Lung (tissue), 12 donors: ENCODE results near the gene METTL26. TPM values are rescaled to one million over a fixed set of nuclear protein-coding genes. Genes with fewer than 3 reads are reported as not detected.

ENCODE experiments used
- ATAC-seq: fragments of 200-7000 bp; cut with Tn5 transposase; one replicate; pipeline ENCODE4 v1.9.1; 2020; ENCODE audit warnings: moderate number of reproducible peaks; ENCODE audit not compliant: insufficient read depth, low FRiP score
- DNase-seq, 3 donors: peaks; one replicate each; pipeline ENCODE4 v3.0.0-alpha.2; 2013 to 2017
- H3K27ac ChIP-seq, 2 donors: one replicate each; pipeline ENCODE4 v1.5.1; 2013; ENCODE audit warnings: mild to moderate bottlenecking in 2 of 2, moderate library complexity in 2 of 2, control low read depth in 1 of 2, inconsistent platforms in 1 of 2, low read depth in 1 of 2, low read length in 1 of 2
- H3K27me3 ChIP-seq, 3 donors: one replicate each; pipeline ENCODE4 v1.5.1; 2013; ENCODE audit warnings: low read length in 2 of 3; ENCODE audit not compliant: control insufficient read depth in 3 of 3, insufficient read depth in 3 of 3
- H3K36me3 ChIP-seq, 4 donors: one replicate each; pipeline ENCODE4 v1.5.1; 2013; ENCODE audit warnings: low read length in 4 of 4, mild to moderate bottlenecking in 1 of 4, moderate library complexity in 1 of 4; ENCODE audit not compliant: control insufficient read depth in 4 of 4, insufficient read depth in 4 of 4
- H3K4me1 ChIP-seq, 5 donors: one replicate each; pipeline ENCODE4 v1.5.1; 2013; ENCODE audit warnings: low read length in 5 of 5, mild to moderate bottlenecking in 2 of 5, moderate library complexity in 1 of 5; ENCODE audit not compliant: control insufficient read depth in 5 of 5, insufficient read depth in 5 of 5
- H3K4me3 ChIP-seq: one replicate; pipeline ENCODE4 v1.5.1; 2013; ENCODE audit warnings: mild to moderate bottlenecking, control low read depth, moderate library complexity
- H3K9ac ChIP-seq, 2 donors: one replicate each; pipeline ENCODE4 v1.5.1; 2013; ENCODE audit warnings: low read length in 2 of 2, control low read depth in 1 of 2; ENCODE audit not compliant: insufficient read depth in 1 of 2
- H3K9me3 ChIP-seq, 4 donors: one replicate each; pipeline ENCODE4 v1.5.1; 2013; ENCODE audit warnings: low read length in 3 of 4, mild to moderate bottlenecking in 1 of 4, moderate library complexity in 1 of 4; ENCODE audit not compliant: control insufficient read depth in 4 of 4, insufficient read depth in 3 of 4
- WGBS, 2 donors: extraction: QIAGEN DNeasy Blood & Tissue Kit; methylation state at CpG; one replicate each; pipeline ENCODE4 v1.1.7; 2013; 5-methylcytosine and 5-hydroxymethylcytosine counted together
- polyA plus RNA-seq, 2 donors: library from polyadenylated mRNA; stranded (reverse); fragments of 200-250 nt; gene quantifications; one replicate each; pipeline ENCODE4 v1.2.1, GENCODE V29; 2013
- total RNA-seq, 2 donors: library from RNA; depleted of rRNA in 1 of 2; stranded (reverse); fragments of >200 nt in 1 of 2; gene quantifications; one replicate each; pipeline ENCODE4 v1.2.1, GENCODE V29; 2014 to 2021
- TF ChIP-seq, protein P1 (sequence below): IDR thresholded peaks from 2 replicates; pipeline ENCODE4 v1.5.1; 2012; ENCODE audit warnings: mild to moderate bottlenecking; ENCODE audit errors: control extremely low read depth, extremely low read depth
- donor health status: control.
- donor health status: control.
- donor health status: Bipolar disorder and iron deficiency.
- donor health status: healthy.
- donor health status: DM: yes; HTN: yes; CAD: no.

Gene METTL26
- total and polyA plus RNA-seq, 4 donors: 36.1 to 200 (median 114) TPM

DNA sequence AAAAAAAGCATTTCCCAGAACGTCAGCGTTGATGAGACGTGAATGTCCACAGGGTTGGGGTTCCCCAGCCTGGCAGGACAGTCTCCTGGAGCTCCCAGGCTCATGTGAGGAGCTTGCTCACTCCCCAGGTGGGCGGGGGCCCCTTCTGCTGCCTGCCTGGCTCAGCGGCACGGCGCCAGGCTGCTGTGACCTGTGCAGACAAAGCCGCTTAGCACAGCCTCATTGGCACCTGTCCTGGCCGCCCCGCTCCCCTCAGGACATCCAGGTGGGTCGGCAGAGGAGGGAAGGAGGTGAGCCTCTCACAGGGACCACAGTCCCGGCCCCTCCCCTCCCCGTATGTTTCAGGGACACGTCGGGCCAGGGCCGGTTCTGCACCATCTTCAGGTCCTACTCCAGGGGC lies 18.2 kb downstream of the METTL26 start:
- DNase-seq (no peak), ATAC-seq (no peak)
- peak overlapping the region; percentile 8 for H3K4me3 ChIP-seq

DNA sequence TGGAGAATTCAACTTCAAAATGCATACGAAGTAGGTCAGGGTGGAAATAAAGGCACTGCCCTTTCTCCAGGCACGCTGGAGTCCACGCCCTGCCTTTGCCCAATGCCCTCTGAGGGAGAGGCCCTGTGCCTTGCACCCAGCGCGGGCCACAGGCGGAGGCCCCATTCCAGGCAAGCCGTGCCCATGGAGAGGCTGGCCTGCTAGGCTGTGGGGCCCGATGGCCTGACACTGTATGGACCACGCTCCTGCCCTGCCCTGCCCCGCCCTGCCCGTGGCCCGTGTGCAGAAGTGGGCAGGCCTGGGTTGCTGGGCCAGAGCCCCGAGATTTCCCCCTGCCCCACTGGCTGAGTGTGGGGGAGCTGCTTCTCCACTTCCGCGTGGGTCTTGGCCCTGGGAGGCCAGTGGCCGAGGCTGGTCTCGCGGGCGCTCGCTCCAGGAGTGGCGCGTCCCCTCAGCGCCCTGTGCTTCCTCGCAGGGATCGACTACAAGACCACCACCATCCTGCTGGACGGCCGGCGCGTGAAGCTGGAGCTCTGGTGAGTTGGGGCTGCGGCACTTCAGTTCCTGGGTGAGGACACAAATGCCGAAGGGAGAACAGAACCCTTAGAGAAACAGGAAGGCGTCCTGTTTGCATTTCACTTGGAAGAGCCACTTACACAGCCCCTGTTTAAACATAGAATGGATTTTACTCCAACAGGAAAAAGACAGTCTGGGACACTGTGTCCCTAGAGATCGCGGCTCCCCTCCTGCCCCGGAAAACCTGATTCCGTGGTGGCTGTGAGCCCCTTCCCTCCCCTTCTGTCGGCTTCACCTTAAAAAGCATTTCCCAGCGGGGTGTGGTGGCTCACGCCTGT lies 19.1 kb downstream of the METTL26 start:
- peaks cover 0 to 9% (median 4%) of the 10 kb centered on the region in 5 donors for H3K4me1 ChIP-seq
- DNase-seq (peak; percentile 29 to 67 (median 47)), ATAC-seq (peak; percentile 73)
- H3K9ac ChIP-seq: no peak overlapping the region
- TF ChIP-seq, protein P1, sequence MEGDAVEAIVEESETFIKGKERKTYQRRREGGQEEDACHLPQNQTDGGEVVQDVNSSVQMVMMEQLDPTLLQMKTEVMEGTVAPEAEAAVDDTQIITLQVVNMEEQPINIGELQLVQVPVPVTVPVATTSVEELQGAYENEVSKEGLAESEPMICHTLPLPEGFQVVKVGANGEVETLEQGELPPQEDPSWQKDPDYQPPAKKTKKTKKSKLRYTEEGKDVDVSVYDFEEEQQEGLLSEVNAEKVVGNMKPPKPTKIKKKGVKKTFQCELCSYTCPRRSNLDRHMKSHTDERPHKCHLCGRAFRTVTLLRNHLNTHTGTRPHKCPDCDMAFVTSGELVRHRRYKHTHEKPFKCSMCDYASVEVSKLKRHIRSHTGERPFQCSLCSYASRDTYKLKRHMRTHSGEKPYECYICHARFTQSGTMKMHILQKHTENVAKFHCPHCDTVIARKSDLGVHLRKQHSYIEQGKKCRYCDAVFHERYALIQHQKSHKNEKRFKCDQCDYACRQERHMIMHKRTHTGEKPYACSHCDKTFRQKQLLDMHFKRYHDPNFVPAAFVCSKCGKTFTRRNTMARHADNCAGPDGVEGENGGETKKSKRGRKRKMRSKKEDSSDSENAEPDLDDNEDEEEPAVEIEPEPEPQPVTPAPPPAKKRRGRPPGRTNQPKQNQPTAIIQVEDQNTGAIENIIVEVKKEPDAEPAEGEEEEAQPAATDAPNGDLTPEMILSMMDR: no peak
- 70 to 88% methylated on average over 39 of the region's 39 CpGs for WGBS, 2 donors
- H3K4me3 ChIP-seq: no peak overlapping the region
- H3K9me3 ChIP-seq: peaks cover 0 to 1% (median 0%) of the 10 kb centered on the region in 4 donors
- H3K27ac ChIP-seq: peak overlapping the region in 1 of 2 donors; percentile 96
- H3K27me3 ChIP-seq: no peaks in the 10 kb centered on the region
- H3K36me3 ChIP-seq: peaks cover 0 to 9% (median 0%) of the 10 kb centered on the region in 4 donors

More for the DNA sequence above, 18.2 kb downstream of the METTL26 start:
- TF ChIP-seq, protein P1: no peak
- peaks cover 0 to 1% (median 0%) of the 10 kb centered on the region in 4 donors for H3K9me3 ChIP-seq
- H3K27me3 ChIP-seq: no peaks in the 10 kb centered on the region
- H3K9ac ChIP-seq: no peak overlapping the region
- H3K36me3 ChIP-seq: peaks cover 0 to 9% (median 0%) of the 10 kb centered on the region in 4 donors
- H3K4me1 ChIP-seq: peaks cover 0 to 9% (median 8%) of the 10 kb centered on the region in 5 donors
- WGBS, 2 donors: 74 to 88% methylated on average over 16 of the region's 16 CpGs
- peak overlapping the region in 1 of 2 donors; percentile 84 for H3K27ac ChIP-seq

DNA sequence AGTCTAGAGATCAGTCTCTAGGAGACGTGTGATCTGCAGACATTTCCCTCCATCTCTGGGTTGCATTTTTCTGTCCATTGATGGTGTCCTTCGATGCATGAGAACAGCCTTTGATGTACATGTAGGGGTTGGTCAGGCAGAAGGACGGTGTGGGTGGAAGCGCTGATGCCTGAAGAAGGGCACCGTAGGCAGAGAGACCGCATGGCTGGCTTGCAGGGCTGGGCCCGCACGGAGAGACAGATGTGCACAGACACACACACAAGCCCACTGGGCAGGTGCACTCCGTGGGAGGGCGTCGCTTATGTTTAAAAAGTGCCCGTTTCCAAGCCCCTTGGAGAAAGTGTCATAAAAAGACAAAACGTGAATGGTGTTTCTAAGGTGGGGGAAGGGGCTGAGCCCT lies 21.0 kb downstream of the METTL26 start:
- H3K9ac ChIP-seq: no peak overlapping the region
- 94 to 95% methylated on average over 13 of the region's 13 CpGs for WGBS, 2 donors
- peaks cover 0 to 9% (median 0%) of the 10 kb centered on the region in 5 donors for H3K4me1 ChIP-seq
- TF ChIP-seq, protein P1: no peak
- peaks cover 0 to 1% (median 0%) of the 10 kb centered on the region in 4 donors for H3K9me3 ChIP-seq
- no peak for DNase-seq
- H3K4me3 ChIP-seq: no peak overlapping the region
- H3K27ac ChIP-seq: no peak overlapping the region
- no peaks in the 10 kb centered on the region for H3K27me3 ChIP-seq
- H3K36me3 ChIP-seq: peaks cover 0 to 9% (median 0%) of the 10 kb centered on the region in 4 donors
- no peak for ATAC-seq
